Measurements from ENCODE around the gene TPTE. TPM values are rescaled to one million over a fixed set of nuclear protein-coding genes. Genes with fewer than 3 reads are reported as not detected.
"Not testable (repeated sequence)": the region's sequence is repeated elsewhere in the genome, so short reads cannot be mapped to it uniquely, and the experiment has no call there.

TPTE gene
- total RNA-seq (2021; ENCODE audit: unreplicated experiment) (not detected), Bru-seq, nascent RNA (not detected), BruChase-seq, experiment 1, labeled RNA remaining after a 6-hour chase (not detected), BruChase-seq, experiment 2, labeled RNA remaining after a 2-hour chase (not detected)
- not detected in 2 replicates for polyA plus RNA-seq (2012)
- long read RNA-seq: 0 reads

- intact Hi-C loops (cut with micrococcal nuclease): no loop called here
- DNase-seq (ENCODE audit: low read depth, low spot score) (no peak), ATAC-seq (no peak)
- Histone ChIP-seq H3K79me2 (ENCODE audit: insufficient read depth, low read length) (no peaks in the 10 kb centered on the region), H3K36me3 (ENCODE audit: control insufficient read depth in 1 of 2, insufficient read depth in 2 of 2, low read length in 2 of 2) (no peaks in the 10 kb centered on the region), H3K27me3 (ENCODE audit: insufficient read depth, low read length) (no peaks in the 10 kb centered on the region), H3K9me2 (ENCODE audit: insufficient read depth) (no peaks in the 10 kb centered on the region), H3K27ac (ENCODE audit: low read depth, low read length) (no peak within 1 kb of the TSS), H3K9me3 (ENCODE audit: control insufficient read depth in 1 of 2, insufficient read depth in 1 of 2, low read depth in 1 of 2, low read length in 2 of 2) (peaks cover 8 to 27% of the 10 kb centered on the region in 2 experiments; a peak in 2 of 4 replicates), H4K20me1 (ENCODE audit: insufficient read depth) (no peaks in the 10 kb centered on the region), H3K4me1 (ENCODE audit: control insufficient read depth in 1 of 2, insufficient read depth in 2 of 2, low read length in 2 of 2) (no peaks in the 10 kb centered on the region), H2AFZ (ENCODE audit: low read depth, low read length, poor library complexity, severe bottlenecking) (no peak within 1 kb of the TSS), H3K9ac (ENCODE audit: low read length) (no peak within 1 kb of the TSS), H3K4me2 (ENCODE audit: low read length) (no peak within 1 kb of the TSS), H3K4me3 (replicated peaks in 1 of 2; ENCODE audit: low read depth in 1 of 2, low read length in 2 of 2) (no peak within 1 kb of the TSS)
- ChIA-PET CTCF (no interaction called here), POLR2A (no interaction called here), RAD21 (ENCODE audit: low non-redundant PET in 1 of 2, low total read pairs in 2 of 2, uncharacterized antibody in 2 of 2, unreplicated experiment in 2 of 2) (no interaction called here)
- no TSS peak for BruUV-seq (replicated peaks)
- TF ChIP-seq ZNF274 (IDR thresholded peaks at IDR 0.05; ENCODE audit: low read depth, low read length): no peak
- TF ChIP-seq REST (IDR thresholded peaks at IDR 0.05; ENCODE audit: low read depth): no peak
- TF ChIP-seq ZBTB33 (IDR thresholded peaks at IDR 0.05; ENCODE audit: extremely low read depth, insufficient replicate concordance, low read length): no peak
- TF ChIP-seq MAX (IDR thresholded peaks at IDR 0.05): no peak
- TF ChIP-seq EZH2phosphoT487 (IDR thresholded peaks at IDR 0.05; ENCODE audit: borderline replicate concordance): no peak
These were observed at the start of gene TPTE for GRCh38 chr21:10521091-10521598. TSS of gene TPTE (plus strand) at chr21:10521583. CDS start at chr21:10538724, 17,141 bp downstream.

- H3K79me2 ChIP-seq (ENCODE audit: insufficient read depth, low read length); H3K9ac ChIP-seq (ENCODE audit: low read length); DNase-seq (ENCODE audit: low read depth, low spot score); intact Hi-C loops (cut with micrococcal nuclease); BruUV-seq (replicated peaks); H3K4me2 ChIP-seq (ENCODE audit: low read length); H3K4me1 ChIP-seq (ENCODE audit: control insufficient read depth in 1 of 2, insufficient read depth in 2 of 2, low read length in 2 of 2); POLR2A ChIA-PET; H3K9me2 ChIP-seq (ENCODE audit: insufficient read depth); RAD21 ChIA-PET (ENCODE audit: low non-redundant PET in 1 of 2, low total read pairs in 2 of 2, uncharacterized antibody in 2 of 2, unreplicated experiment in 2 of 2); H4K20me1 ChIP-seq (ENCODE audit: insufficient read depth); H3K27me3 ChIP-seq (ENCODE audit: insufficient read depth, low read length); CTCF ChIA-PET; H3K4me3 ChIP-seq (replicated peaks in 1 of 2; ENCODE audit: low read depth in 1 of 2, low read length in 2 of 2); H2AFZ ChIP-seq (ENCODE audit: low read depth, low read length, poor library complexity, severe bottlenecking); H3K36me3 ChIP-seq (ENCODE audit: control insufficient read depth in 1 of 2, insufficient read depth in 2 of 2, low read length in 2 of 2); ATAC-seq; H3K27ac ChIP-seq (ENCODE audit: low read depth, low read length): not testable (repeated sequence)
- peaks cover 8 to 11% of the 10 kb centered on the region in 2 experiments for H3K9me3 ChIP-seq (ENCODE audit: control insufficient read depth in 1 of 2, insufficient read depth in 1 of 2, low read depth in 1 of 2, low read length in 2 of 2)
These were observed 49.4 kb upstream of the TPTE start for GRCh38 chr21:10471999-10472398.

GRCh38 chr21:10477794-10478193 is 43.6 kb upstream of the TPTE start:
- H3K36me3 ChIP-seq (ENCODE audit: control insufficient read depth in 1 of 2, insufficient read depth in 2 of 2, low read length in 2 of 2); H3K9ac ChIP-seq (ENCODE audit: low read length); H3K79me2 ChIP-seq (ENCODE audit: insufficient read depth, low read length); H3K27me3 ChIP-seq (ENCODE audit: insufficient read depth, low read length); intact Hi-C loops (cut with micrococcal nuclease); POLR2A ChIA-PET; ATAC-seq; H4K20me1 ChIP-seq (ENCODE audit: insufficient read depth); CTCF ChIA-PET; H3K4me1 ChIP-seq (ENCODE audit: control insufficient read depth in 1 of 2, insufficient read depth in 2 of 2, low read length in 2 of 2); RAD21 ChIA-PET (ENCODE audit: low non-redundant PET in 1 of 2, low total read pairs in 2 of 2, uncharacterized antibody in 2 of 2, unreplicated experiment in 2 of 2); DNase-seq (ENCODE audit: low read depth, low spot score); H3K9me2 ChIP-seq (ENCODE audit: insufficient read depth); BruUV-seq (replicated peaks); H3K9me3 ChIP-seq (ENCODE audit: control insufficient read depth in 1 of 2, insufficient read depth in 1 of 2, low read depth in 1 of 2, low read length in 2 of 2); H2AFZ ChIP-seq (ENCODE audit: low read depth, low read length, poor library complexity, severe bottlenecking); H3K4me3 ChIP-seq (replicated peaks in 1 of 2; ENCODE audit: low read depth in 1 of 2, low read length in 2 of 2); H3K27ac ChIP-seq (ENCODE audit: low read depth, low read length); H3K4me2 ChIP-seq (ENCODE audit: low read length): not testable (repeated sequence)
